ENCODE results near the gene CNTNAP5. TPM values are rescaled to one million over a fixed set of nuclear protein-coding genes. Genes with fewer than 3 reads are reported as not detected.

CNTNAP5 gene
- total and polyA plus RNA-seq, 2 of the 8 experiments (the other 6 are each of a cell fraction or from before 2014, with no cell fraction given): 0.11 to 0.76 TPM

GRCh38 chr2:124081154-124081716 is 56.1 kb downstream of the CNTNAP5 start:
- no peaks in the 10 kb centered on the region for H4K20me1 ChIP-seq (replicated peaks in 1 of 2; ENCODE audit: control insufficient read depth in 1 of 2, insufficient read depth in 2 of 2, low read length in 2 of 2)
- H3K36me3 ChIP-seq (ENCODE audit: control insufficient read depth in 2 of 4, insufficient read depth in 4 of 4, low read length in 3 of 4): no peaks in the 10 kb centered on the region
- H3K4ac ChIP-seq (replicated peaks; ENCODE audit: insufficient read length, low read depth, low read length): no peak overlapping the region
- H2BK15ac ChIP-seq (ENCODE audit: low read length): no peak overlapping the region
- no peak overlapping the region for H2AK5ac ChIP-seq (ENCODE audit: low read depth, low read length)
- no peak overlapping the region for H2AFZ ChIP-seq (ENCODE audit: low read length)
- POLR2A ChIA-PET (ENCODE audit: partially characterized antibody): no interaction called here
- H2BK12ac ChIP-seq (ENCODE audit: low read depth, low read length): no peak overlapping the region
- H3K23ac ChIP-seq (ENCODE audit: insufficient read length): no peak overlapping the region
- H3K18ac ChIP-seq (ENCODE audit: extremely low read depth, low read length): no peak overlapping the region
- no peak overlapping the region for H3K9ac ChIP-seq (replicated peaks in 1 of 4; ENCODE audit: extremely low read depth in 1 of 4, low read depth in 3 of 4, low read length in 3 of 4)
- no peak overlapping the region for H3K14ac ChIP-seq (ENCODE audit: insufficient read length)
- no peak overlapping the region for H2BK120ac ChIP-seq (replicated peaks; ENCODE audit: low read depth, low read length)
- no peak overlapping the region for H3K4me2 ChIP-seq (ENCODE audit: insufficient read depth in 1 of 2, low read depth in 2 of 2, low read length in 2 of 2)
- H3K9me3 ChIP-seq (ENCODE audit: insufficient read depth in 2 of 2, low read depth in 1 of 2, low read length in 1 of 2): no peaks in the 10 kb centered on the region; a peak in 1 of 4 replicates
- no peaks in the 10 kb centered on the region for H3K79me2 ChIP-seq (ENCODE audit: control insufficient read depth in 1 of 2, insufficient read depth in 2 of 2, low read length in 2 of 2)
- no peak overlapping the region for H2BK20ac ChIP-seq (ENCODE audit: low read length)
- H4K91ac ChIP-seq (replicated peaks; ENCODE audit: insufficient read length, low read length): no peak overlapping the region
- no peak overlapping the region for H3K4me3 ChIP-seq (ENCODE audit: extremely low read depth in 1 of 4, insufficient read depth in 2 of 4, low read depth in 3 of 4, low read length in 4 of 4)
- no peaks in the 10 kb centered on the region for H3K23me2 ChIP-seq (ENCODE audit: low read depth, low read length)
- no peaks in the 10 kb centered on the region for H3K4me1 ChIP-seq (replicated peaks in 1 of 4; ENCODE audit: control insufficient read depth in 3 of 4, insufficient read depth in 4 of 4, low read length in 3 of 4)
- H3K27ac ChIP-seq (ENCODE audit: low read depth, low read length): no peak overlapping the region
- H3K56ac ChIP-seq (replicated peaks; ENCODE audit: insufficient read length, low read depth, low read length): no peak overlapping the region
- 94% methylated on average over 1 of the region's 1 CpG; no CpG with 5 or more reads in 1 of the 2 experiments for WGBS, 2 experiments (ENCODE audit: extremely low coverage in 1 of 2, insufficient coverage in 1 of 2, insufficient read length in 1 of 2, insufficient replicate concordance in 2 of 2, low coverage in 1 of 2, low lambda C conversion rate in 2 of 2, missing lambda C conversion rate in 1 of 2)
- no peaks in the 10 kb centered on the region for H3K79me1 ChIP-seq (ENCODE audit: low read depth, low read length)
- H4K8ac ChIP-seq (ENCODE audit: extremely low read depth, insufficient read depth, low read length): no peak overlapping the region
- no peak overlapping the region for H4K5ac ChIP-seq (ENCODE audit: insufficient read length, low read depth, low read length)
- no peak for FAIRE-seq
- no peak for DNase-seq (ENCODE audit: low read depth in 1 of 2, low spot score in 2 of 2)
- H3K27me3 ChIP-seq (replicated peaks in 1 of 4; ENCODE audit: control insufficient read depth in 3 of 4, extremely low read depth in 1 of 4, insufficient read depth in 3 of 4, low read length in 3 of 4): no peaks in the 10 kb centered on the region
- no peak overlapping the region for H2BK5ac ChIP-seq (ENCODE audit: low read depth, low read length)
- CTCF ChIA-PET (ENCODE audit: partially characterized antibody): no interaction called here
- TF ChIP-seq CEBPB (IDR thresholded peaks at IDR 0.05; ENCODE audit: low read depth, low read length) (no peak), NRF1 (IDR thresholded peaks at IDR 0.05; ENCODE audit: low read depth, low read length) (no peak), SP1 (IDR thresholded peaks at IDR 0.05; ENCODE audit: low read depth, low read length) (no peak), SP4 (IDR thresholded peaks at IDR 0.05; ENCODE audit: low read length) (no peak), GTF2F1 (IDR thresholded peaks at IDR 0.05; ENCODE audit: borderline replicate concordance, low read depth, low read length) (no peak), TBP (IDR thresholded peaks at IDR 0.05; ENCODE audit: low read depth, low read length) (no peak), KDM4A (IDR thresholded peaks at IDR 0.05; ENCODE audit: low read depth, low read length, severe bottlenecking) (no peak), RAD21 (IDR thresholded peaks at IDR 0.05 in 1 of 2, conservative IDR thresholded peaks at IDR 0.05 in 1 of 2; ENCODE audit: low read depth in 2 of 2, low read length in 2 of 2) (no peak), ATF3 (IDR thresholded peaks at IDR 0.05; ENCODE audit: insufficient read depth, low read depth, low read length) (no peak), ZNF274 (IDR thresholded peaks at IDR 0.05; ENCODE audit: borderline replicate concordance, extremely low read depth, low read length) (no peak), MAX (IDR thresholded peaks at IDR 0.05) (no peak), KDM5A (IDR thresholded peaks at IDR 0.05; ENCODE audit: low read length) (no peak), GABPA (IDR thresholded peaks at IDR 0.05; ENCODE audit: borderline replicate concordance, insufficient read depth, low read length) (no peak)

Measured in H1 (cell line).